T-helper 2 cell (primary cell): ENCODE data around the gene RAB44.

Experiments
- DNase-seq, 5 experiments: peaks; one replicate each; pipeline versions ENCODE4 v3.0.0 to v3.0.0-alpha.2; 2012 to 2022

RAB44 gene

GRCh38 chr6:36753671-36754405 is 56.2 kb downstream of the RAB44 start:
- DNase-seq, result no peak

- no peak for DNase-seq
Observed at GRCh38 chr6:36754582-36755434, 57.2 kb downstream of the RAB44 start.

GRCh38 chr6:36755435-36756348 is 58.1 kb downstream of the RAB44 start:
- DNase-seq, result peak; percentile 37 to 87 (median 70)

- no peak for DNase-seq
Observed at GRCh38 chr6:36756786-36757185, 59.2 kb downstream of the RAB44 start.

GRCh38 chr6:36757206-36757605 is 59.6 kb downstream of the RAB44 start:
- DNase-seq, result peak in 3 of 5 experiments; percentile 9 to 55 (median 14)

GRCh38 chr6:36757943-36758508 is 60.4 kb downstream of the RAB44 start:
- DNase-seq, result no peak

GRCh38 chr6:36758516-36759147 is 61.0 kb downstream of the RAB44 start:
- no peak for DNase-seq

- DNase-seq, result peak; percentile 59 to 75 (median 69)
Observed at GRCh38 chr6:36759148-36759759, 61.6 kb downstream of the RAB44 start.

GRCh38 chr6:36760685-36761435 is 63.2 kb downstream of the RAB44 start:
- no peak for DNase-seq

GRCh38 chr6:36762123-36762522 is 64.5 kb downstream of the RAB44 start:
- no peak for DNase-seq

- DNase-seq, result no peak
Observed at GRCh38 chr6:36765190-36765589, 67.6 kb downstream of the RAB44 start.

- peak; percentile 45 to 80 (median 67) for DNase-seq
Observed at GRCh38 chr6:36765594-36766398, 68.2 kb downstream of the RAB44 start.

GRCh38 chr6:36766399-36766945 is 68.8 kb downstream of the RAB44 start:
- no peak for DNase-seq

GRCh38 chr6:36769183-36769675 is 71.6 kb downstream of the RAB44 start:
- no peak for DNase-seq

- peak in 2 of 5 experiments; percentile 54 to 66 for DNase-seq
Observed at GRCh38 chr6:36769676-36770499, 72.3 kb downstream of the RAB44 start.

- no peak for DNase-seq
Observed at GRCh38 chr6:36771145-36771544, 73.5 kb downstream of the RAB44 start.

GRCh38 chr6:36772397-36772796 is 74.8 kb downstream of the RAB44 start:
- DNase-seq, result no peak

- DNase-seq, result no peak
Observed at GRCh38 chr6:36774331-36774730, 76.7 kb downstream of the RAB44 start.
